Fibroblast of skin of left quadriceps (primary cell): ENCODE data around the gene ZNF200.
"Not testable (repeated sequence)": the region's sequence is repeated elsewhere in the genome, so short reads cannot be mapped to it uniquely, and the experiment has no call there.

ENCODE experiments used
- DNase-seq, 2 experiments: peaks; one replicate each; pipeline ENCODE4 v3.0.0-alpha.2; 2013; ENCODE audit warnings: low read depth in 2 of 2

Gene ZNF200

GRCh38 chr16:3254309-3254708, 19.4 kb upstream of the ZNF200 start:
- no peak for DNase-seq

GRCh38 chr16:3252967-3253366, 18.0 kb upstream of the ZNF200 start:
- DNase-seq = no peak

- no peak for DNase-seq
Measured at GRCh38 chr16:3249451-3249850, 14.5 kb upstream of the ZNF200 start.

GRCh38 chr16:3249020-3249419, 14.1 kb upstream of the ZNF200 start:
- DNase-seq = no peak

- no peak for DNase-seq
Measured at GRCh38 chr16:3248596-3248995, 13.6 kb upstream of the ZNF200 start.

- DNase-seq = no peak
Measured at GRCh38 chr16:3246876-3247275, 11.9 kb upstream of the ZNF200 start.

GRCh38 chr16:3246002-3246401, 11.0 kb upstream of the ZNF200 start:
- DNase-seq = no peak

GRCh38 chr16:3243882-3244281, 8.9 kb upstream of the ZNF200 start:
- DNase-seq = no peak

- no peak for DNase-seq
Measured at GRCh38 chr16:3242709-3243108, 7.8 kb upstream of the ZNF200 start.

- no peak for DNase-seq
Measured at GRCh38 chr16:3241761-3242160, 6.8 kb upstream of the ZNF200 start.

- DNase-seq = no peak
Measured at GRCh38 chr16:3235856-3236669, 1.1 kb upstream of the ZNF200 start.

- DNase-seq = no peak
Measured at GRCh38 chr16:3234543-3234856, 458 bp downstream of the ZNF200 start.

- no peak for DNase-seq
Measured at GRCh38 chr16:3223913-3224515, 10.9 kb downstream of the ZNF200 start.

- DNase-seq = no peak
Measured at GRCh38 chr16:3220839-3221238, 14.1 kb downstream of the ZNF200 start.

- DNase-seq = no peak
Measured at GRCh38 chr16:3216263-3216640, 18.7 kb downstream of the ZNF200 start.

GRCh38 chr16:3215601-3216262, 19.2 kb downstream of the ZNF200 start:
- no peak for DNase-seq

GRCh38 chr16:3214904-3215600, 19.9 kb downstream of the ZNF200 start:
- no peak for DNase-seq

GRCh38 chr16:3212567-3212966, 22.4 kb downstream of the ZNF200 start:
- DNase-seq = no peak

GRCh38 chr16:3212006-3212405, 23.0 kb downstream of the ZNF200 start:
- DNase-seq = no peak

- no peak for DNase-seq
Measured at GRCh38 chr16:3207086-3207953, 27.6 kb downstream of the ZNF200 start.

- DNase-seq = not testable (repeated sequence)
Measured at GRCh38 chr16:3205939-3206338, 29.0 kb downstream of the ZNF200 start.
